ENCODE results near the gene RBBP9.
A peak's percentile ranks its signal among the peaks of the same experiment; 100 is the strongest.
"Not testable (repeated sequence)": the region's sequence is repeated elsewhere in the genome, so short reads cannot be mapped to it uniquely, and the experiment has no call there.

RBBP9 gene

DNA sequence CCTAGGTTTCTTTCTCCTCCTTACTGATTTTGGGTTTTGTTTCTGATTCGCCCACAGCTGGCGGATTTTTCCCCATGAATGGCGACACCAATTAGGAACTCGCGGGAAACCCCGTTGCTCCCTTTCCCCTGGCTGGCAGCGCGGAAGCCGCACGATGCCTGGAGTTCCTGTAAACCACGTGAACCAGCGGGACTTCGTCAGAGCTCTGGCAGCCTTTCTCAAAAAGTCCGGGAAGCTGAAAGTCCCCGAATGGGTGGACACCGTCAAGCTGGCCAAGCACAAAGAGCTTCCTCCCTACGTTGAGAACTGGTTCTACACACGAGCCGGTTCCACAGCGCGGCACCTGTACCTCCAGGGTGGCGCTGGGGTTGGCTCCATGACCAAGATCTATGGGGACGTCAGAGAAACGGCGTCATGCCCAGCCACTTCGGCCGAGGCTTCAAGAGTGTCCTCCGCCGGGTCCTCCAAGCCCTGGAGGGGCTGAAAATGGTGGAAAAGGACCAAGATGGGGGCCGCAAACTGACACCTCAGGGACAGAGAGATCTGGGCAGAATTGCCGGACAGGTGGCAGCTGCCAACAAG lies 7.5 kb upstream of the RBBP9 start:
- DNase-seq = no peak

DNA sequence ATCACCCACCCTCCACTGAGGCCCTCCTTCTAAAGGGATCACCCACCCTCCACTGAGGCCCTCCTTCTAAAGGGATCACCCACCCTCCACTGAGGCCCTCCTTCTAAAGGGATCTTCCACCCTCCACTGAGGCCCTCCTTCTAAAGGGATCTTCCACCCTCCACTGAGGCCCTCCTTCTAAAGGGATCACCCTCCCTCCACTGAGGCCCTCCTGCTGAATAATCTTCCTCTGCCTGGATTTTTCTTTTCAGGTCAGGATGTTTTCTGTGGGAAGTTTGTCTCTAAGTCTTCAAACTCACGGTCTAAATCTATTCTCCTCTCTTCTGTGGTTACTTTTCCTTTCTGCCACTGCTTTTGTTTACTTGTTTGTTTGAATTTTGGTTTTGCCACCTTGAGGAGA lies 4.6 kb upstream of the RBBP9 start:
- DNase-seq = not testable (repeated sequence)

DNA sequence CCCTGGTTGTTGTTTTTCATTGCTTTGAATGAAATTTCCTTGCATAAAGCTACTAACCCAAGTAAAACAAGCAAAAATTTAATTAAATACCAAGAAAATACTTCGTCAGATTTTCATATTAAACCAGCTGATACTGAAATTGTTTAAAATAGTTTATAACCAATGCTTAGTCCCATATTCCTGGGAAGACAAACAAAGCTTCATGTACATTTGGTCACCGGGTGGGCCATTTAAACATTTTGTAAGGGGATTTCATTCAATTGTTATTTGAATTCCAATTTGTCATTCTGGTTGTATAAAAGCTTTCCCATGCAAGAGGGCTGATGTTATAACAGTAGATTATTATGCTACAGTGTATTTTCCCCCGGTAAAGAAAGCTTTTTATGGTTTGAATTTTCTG lies 578 bp upstream of the RBBP9 start:
- DNase-seq = no peak

DNA sequence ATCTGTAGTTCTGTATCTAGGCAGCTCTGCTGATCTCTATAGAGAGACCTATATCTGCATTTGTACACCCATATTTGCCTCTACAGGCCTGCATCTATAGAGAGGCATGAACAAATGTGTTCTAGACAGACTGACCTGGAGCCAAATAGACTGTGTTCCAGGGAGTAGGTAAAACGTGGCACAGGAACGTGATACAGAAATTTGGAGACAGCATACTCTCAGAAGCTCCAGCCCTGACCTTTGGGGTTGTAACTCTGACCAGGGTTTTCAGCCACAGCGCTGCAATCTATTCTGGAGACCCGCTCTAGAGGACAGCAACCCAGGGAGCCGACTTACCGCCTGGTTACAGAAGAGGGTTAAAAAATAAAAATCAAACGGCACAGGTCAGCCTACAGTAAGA lies 983 bp downstream of the RBBP9 start:
- DNase-seq = no peak

DNA sequence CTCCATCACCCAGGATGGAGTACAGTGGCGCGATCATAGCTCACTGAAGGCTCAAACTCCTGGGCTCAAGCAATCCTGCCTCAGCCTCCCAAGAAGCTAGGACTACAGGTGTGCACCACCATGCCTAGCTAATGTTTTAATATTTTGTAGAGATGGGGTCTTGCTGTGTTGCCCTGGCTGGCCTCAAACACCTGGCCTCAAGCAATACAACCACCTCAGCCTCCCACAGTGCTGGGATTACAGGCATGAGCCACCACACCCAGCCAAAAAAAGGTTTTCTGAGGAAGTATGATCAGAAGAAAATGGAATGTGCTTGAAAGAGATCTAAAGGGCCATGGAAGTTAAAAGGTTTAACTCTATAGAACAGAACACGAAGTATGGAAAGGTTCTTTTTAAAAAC lies 8.7 kb downstream of the RBBP9 start:
- no peak for DNase-seq

DNA sequence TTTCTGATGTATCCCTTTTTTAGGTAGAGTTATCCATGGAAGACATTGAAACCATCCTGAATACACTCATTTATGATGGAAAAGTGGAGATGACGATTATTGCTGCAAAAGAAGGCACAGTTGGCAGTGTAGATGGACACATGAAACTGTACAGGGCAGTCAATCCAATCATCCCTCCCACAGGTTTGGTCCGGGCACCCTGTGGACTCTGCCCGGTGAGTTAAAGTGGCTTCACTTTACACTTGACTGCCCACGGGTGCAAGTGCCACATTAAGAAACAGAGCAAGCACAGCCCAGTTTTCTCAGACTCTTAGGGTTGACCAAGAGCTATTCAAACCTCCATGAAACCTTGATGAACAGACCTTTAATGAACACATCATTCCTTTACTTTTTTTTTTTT lies 15.4 kb downstream of the RBBP9 start:
- DNase-seq = no peak

DNA sequence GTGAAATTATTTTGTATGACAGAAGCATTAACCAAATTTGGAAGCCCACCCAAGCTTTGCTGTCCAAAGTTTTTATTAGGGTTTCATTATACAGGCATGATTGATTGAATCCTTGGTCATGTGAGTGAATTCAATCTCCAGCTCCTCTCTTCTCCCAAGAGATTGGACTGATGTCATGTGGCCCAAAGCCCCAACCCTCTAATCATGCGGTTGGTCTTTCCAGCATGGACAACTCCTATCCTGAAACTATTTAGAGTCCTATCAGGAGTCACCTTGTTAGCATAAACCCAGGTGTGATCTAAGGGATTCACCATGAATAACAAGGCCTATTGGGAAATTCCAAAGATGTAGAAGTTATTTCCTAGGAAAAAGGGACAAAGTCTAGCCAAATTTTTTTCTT lies 19.2 kb downstream of the RBBP9 start:
- DNase-seq = no peak

DNA sequence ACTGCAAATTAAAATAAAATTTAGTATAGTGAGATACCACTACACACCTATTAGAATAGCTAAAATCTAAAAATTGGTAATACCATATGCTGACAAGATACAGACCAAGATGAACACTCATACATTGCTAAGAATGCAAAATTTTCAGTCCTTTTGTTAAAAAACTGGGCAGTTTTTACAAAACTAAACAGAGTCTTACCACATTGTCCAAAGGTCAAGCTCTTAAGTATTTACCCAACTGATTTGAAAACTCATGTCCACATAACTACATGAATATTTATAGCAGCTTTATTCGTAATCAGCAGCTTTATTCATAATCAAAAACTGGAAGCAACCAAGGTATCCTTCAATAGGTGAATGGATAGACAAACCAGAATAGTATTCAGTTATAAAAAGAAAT lies 19.8 kb downstream of the RBBP9 start:
- no peak for DNase-seq

DNA sequence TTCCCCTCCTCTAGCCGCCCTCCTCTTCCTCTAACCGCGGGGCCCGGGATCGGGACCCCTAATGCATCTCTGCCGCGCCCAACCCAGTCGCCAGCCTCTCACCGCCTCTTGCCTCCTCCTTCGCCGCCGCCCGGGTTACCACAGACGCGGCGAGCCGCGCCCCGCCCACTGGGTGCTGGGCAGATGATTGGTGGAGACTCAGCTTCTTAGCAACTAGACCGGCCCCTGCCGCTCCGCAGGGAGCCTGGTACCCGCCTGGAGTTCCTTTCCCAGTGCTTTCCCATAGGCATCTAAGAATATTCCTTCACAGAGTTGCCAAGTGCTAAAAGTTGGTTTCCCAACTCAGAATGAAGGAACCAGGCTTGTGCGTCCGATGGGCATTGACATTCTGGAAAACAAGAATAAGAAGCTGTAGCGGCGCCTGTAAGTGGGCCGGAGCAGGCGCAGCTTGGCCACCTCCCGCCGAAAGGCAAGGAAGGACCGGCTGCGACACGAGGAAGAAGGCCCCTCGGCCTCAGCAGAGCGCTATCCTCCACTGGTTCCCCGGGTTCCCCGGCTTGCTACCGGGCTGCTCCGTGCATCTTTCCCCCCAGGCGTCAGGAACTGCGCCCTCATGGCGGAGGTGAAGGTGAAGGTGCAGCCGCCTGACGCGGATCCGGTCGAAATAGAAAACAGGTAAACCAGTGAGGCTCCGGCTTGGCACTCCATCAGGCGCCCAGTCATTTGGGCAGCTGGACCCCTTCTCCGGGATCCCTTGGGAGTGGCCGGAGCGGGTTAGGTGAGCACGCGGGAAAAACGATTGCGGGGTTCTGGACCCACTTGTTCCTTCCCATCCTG lies 29.9 kb downstream of the RBBP9 start, which contains the start of the genes DZANK1 and POLR3F:
Gene DZANK1 (minus strand): TSS at position 137 of the 837 bp plus-strand sequence. CDS start 1,672 bp downstream, outside the sequence.
Gene POLR3F (plus strand): TSS at position 497 of the 837 bp plus-strand sequence. CDS start 117 bp downstream, at position 614.
- DNase-seq = peak; percentile 95 to 96

DNA sequence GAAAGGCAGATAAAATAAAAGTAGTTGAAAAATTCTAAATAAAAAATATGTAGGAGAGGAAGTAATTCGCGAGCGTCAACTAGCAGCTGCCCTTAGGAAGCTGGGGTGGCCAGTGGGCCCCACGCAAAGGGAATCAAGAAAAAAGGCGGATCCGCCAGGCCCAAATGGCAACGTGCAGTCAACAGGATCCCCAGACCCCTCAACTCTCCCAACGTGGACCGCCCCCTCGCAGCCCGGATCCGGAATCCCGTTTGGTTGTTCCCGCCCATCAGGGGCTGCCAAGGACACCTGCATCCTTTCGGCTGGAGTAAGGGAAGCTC lies 30.5 kb downstream of the RBBP9 start:
- no peak for DNase-seq

DNA sequence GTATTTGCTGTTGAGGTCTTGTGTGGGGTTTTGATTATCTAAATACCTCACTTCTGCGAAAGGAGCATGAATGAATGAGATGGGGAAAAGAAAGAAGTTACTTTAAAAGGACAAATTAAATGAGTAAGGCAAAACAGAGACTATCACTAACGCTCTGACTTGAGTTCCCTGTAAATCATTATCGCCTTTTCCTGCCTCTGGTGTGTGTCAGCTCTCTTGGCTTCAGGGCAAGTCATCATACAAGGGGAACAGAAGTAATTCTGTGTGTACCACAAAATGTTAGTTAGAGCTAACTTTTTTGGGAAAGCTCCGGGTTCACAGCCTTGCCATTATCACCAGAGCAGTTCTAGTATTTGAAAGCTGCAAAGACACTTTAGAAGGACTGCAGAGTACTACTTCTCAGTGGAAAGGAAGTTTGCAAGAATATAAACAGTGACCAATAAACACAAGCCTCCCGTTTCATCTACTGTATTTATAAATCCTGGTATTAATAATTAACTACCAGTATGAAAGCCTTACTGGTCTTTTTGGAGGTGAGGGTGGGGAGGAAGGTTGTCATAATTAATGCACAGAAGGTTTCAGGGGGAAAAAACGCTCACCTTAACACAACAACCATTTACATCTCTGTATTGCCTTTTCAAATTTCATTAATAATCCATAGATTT lies 31.4 kb downstream of the RBBP9 start:
- no peak for DNase-seq

DNA sequence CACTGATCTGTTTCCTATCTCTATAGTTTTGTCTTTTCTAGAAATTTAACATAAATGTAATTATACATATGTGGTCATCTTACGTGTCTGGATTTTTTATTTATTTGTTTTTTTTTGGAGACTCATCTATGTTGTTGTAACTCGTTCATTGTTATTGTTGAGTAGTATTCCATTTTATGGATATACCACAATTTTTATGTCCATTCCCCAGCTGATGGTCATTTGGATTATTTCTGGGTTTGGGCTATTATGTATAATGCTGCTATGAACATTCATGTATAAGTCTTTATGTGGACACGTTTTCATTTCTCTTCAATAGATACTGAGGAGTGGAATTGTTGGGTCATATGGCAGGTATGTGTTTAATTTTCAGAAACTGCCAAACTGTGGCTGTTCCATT lies 40.4 kb downstream of the RBBP9 start:
- no peak for DNase-seq

DNA sequence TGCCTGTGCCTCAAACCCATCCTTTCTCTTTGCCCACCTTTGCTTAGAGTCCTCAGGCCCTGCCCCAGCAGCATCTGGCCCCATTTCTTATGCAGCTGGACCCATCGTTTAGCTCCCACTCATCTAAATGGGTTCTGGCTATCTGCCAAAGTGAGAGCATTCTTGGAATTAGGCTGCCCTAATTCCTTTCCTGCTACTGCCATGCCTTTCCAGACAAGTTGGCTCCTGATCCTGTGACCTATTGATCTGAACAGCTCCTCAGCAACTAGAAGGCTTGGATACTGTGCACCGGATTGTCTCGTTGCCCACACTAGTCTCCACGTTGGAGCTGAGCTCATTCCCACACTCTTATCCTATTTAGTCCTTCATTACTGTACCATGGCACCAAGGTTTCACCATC lies 53.1 kb downstream of the RBBP9 start:
- no peak for DNase-seq

DNA sequence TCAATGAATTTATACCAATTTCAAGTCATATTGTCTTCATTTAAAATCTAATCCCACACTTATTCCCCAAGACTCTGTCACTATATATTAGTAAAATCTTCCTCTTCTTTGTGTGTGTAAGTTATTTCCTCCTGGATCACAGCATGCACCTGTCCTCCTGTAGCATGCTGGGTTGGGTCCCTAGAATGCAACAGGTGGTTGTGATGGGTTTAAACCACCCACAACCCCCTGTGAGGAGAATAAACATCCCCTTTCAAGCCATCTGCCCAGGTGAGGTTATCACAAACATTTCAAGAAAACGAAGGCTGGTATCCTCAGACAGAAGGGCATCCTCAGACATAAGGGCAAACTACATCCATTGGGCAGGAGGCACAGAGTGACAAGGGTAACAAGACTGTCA lies 56.6 kb downstream of the RBBP9 start:
- DNase-seq = no peak

DNA sequence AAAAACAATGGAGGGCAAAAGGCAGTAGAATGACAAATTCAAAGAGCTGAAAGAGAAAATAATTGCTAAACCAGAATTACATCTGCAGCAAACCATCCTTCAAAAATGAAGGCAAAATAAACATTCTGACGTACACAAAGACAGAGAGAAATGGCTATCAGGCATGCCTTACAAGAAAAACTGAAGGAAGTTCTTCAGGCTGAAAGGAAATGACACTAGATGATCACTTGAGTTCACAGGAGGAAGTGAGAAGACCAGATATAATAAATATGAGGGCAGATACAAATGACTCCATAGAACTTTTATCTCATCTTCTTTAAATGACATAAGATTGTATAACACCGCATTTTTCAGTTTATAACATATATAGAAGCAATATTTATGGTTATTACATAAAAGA lies 60.2 kb downstream of the RBBP9 start:
- no peak for DNase-seq
